ENCODE data around the gene VRK3.
A peak's percentile ranks its signal among the peaks of the same experiment; 100 is the strongest.
"Not testable (repeated sequence)": the region's sequence is repeated elsewhere in the genome, so short reads cannot be mapped to it uniquely, and the experiment has no call there.

Gene VRK3

GRCh38 chr19:50025022-50025793, at the start of gene VRK3:
Gene VRK3 (minus strand): TSS chr19:50025372. CDS start chr19:50016162, 9,210 bp downstream.
- DNase-seq, result peak; percentile 99

- not testable (repeated sequence) for DNase-seq
Observed at GRCh38 chr19:50068382-50068781, 43.2 kb upstream of the VRK3 start.

GRCh38 chr19:50067575-50067974, 42.4 kb upstream of the VRK3 start:
- DNase-seq, result no peak

GRCh38 chr19:50065938-50066337, 40.8 kb upstream of the VRK3 start:
- DNase-seq, result no peak

- DNase-seq, result no peak
Observed at GRCh38 chr19:50061650-50062049, 36.5 kb upstream of the VRK3 start.

- no peak for DNase-seq
Observed at GRCh38 chr19:50060107-50060506, 34.9 kb upstream of the VRK3 start.

GRCh38 chr19:50059045-50059444, 33.9 kb upstream of the VRK3 start:
- no peak for DNase-seq

- no peak for DNase-seq
Observed at GRCh38 chr19:50058425-50058824, 33.3 kb upstream of the VRK3 start.

- DNase-seq, result no peak
Observed at GRCh38 chr19:50053119-50053518, 27.9 kb upstream of the VRK3 start.

- DNase-seq, result no peak
Observed at GRCh38 chr19:50051964-50052363, 26.8 kb upstream of the VRK3 start.

- not testable (repeated sequence) for DNase-seq
Observed at GRCh38 chr19:50051228-50051895, 26.2 kb upstream of the VRK3 start.

- DNase-seq, result peak; percentile 65
Observed at GRCh38 chr19:50050406-50051227, 25.4 kb upstream of the VRK3 start.

- no peak for DNase-seq
Observed at GRCh38 chr19:50047671-50048070, 22.5 kb upstream of the VRK3 start.

- DNase-seq, result no peak
Observed at GRCh38 chr19:50046649-50047503, 21.7 kb upstream of the VRK3 start.

- no peak for DNase-seq
Observed at GRCh38 chr19:50044922-50045321, 19.8 kb upstream of the VRK3 start.

- DNase-seq, result no peak
Observed at GRCh38 chr19:50043967-50044366, 18.8 kb upstream of the VRK3 start.

GRCh38 chr19:50042363-50043024, 17.3 kb upstream of the VRK3 start:
- no peak for DNase-seq

GRCh38 chr19:50040967-50041366, 15.8 kb upstream of the VRK3 start:
- DNase-seq, result no peak

GRCh38 chr19:50039968-50040367, 14.8 kb upstream of the VRK3 start:
- DNase-seq, result no peak

GRCh38 chr19:50036908-50037307, 11.7 kb upstream of the VRK3 start:
- no peak for DNase-seq

GRCh38 chr19:50030937-50031336, 5.8 kb upstream of the VRK3 start:
- no peak for DNase-seq

- no peak for DNase-seq
Observed at GRCh38 chr19:50030225-50030624, 5.1 kb upstream of the VRK3 start.

Data from DMS 273 treated with DMSO at 0.1 percent for 48 hours (cell line).